ENCODE measurements around the gene VEGFB.

Gene VEGFB

GRCh38 chr11:64233913-64234586 is at the start of gene VEGFB:
Gene VEGFB (plus strand): TSS chr11:64234584. CDS start chr11:64234834, 250 bp downstream.
- DNase-seq (ENCODE audit: low spot score): no peak

GRCh38 chr11:64185175-64185692 is 49.1 kb upstream of the VEGFB start:
- no peak for DNase-seq (ENCODE audit: low spot score)

GRCh38 chr11:64185693-64186491 is 48.5 kb upstream of the VEGFB start, which contains the start of gene STIP1:
Gene STIP1 (plus strand): TSS chr11:64186171. CDS start chr11:64186262, 91 bp downstream.
- DNase-seq (ENCODE audit: low spot score): peak; percentile 99

GRCh38 chr11:64186492-64187165 is 47.8 kb upstream of the VEGFB start:
- DNase-seq (ENCODE audit: low spot score): no peak

GRCh38 chr11:64192434-64192833 is 42.0 kb upstream of the VEGFB start:
- no peak for DNase-seq (ENCODE audit: low spot score)

GRCh38 chr11:64196626-64197025 is 37.8 kb upstream of the VEGFB start:
- no peak for DNase-seq (ENCODE audit: low spot score)

- DNase-seq (ENCODE audit: low spot score): no peak
These were observed 35.9 kb upstream of the VEGFB start for GRCh38 chr11:64198511-64198910.

GRCh38 chr11:64201543-64201942 is 32.8 kb upstream of the VEGFB start:
- no peak for DNase-seq (ENCODE audit: low spot score)

GRCh38 chr11:64202992-64203391 is 31.4 kb upstream of the VEGFB start:
- DNase-seq (ENCODE audit: low spot score): no peak

GRCh38 chr11:64203421-64204079 is 30.8 kb upstream of the VEGFB start:
- DNase-seq (ENCODE audit: low spot score): no peak

GRCh38 chr11:64204080-64204440 is 30.3 kb upstream of the VEGFB start:
- DNase-seq (ENCODE audit: low spot score): no peak

GRCh38 chr11:64204464-64204989 is 29.9 kb upstream of the VEGFB start:
- DNase-seq (ENCODE audit: low spot score): peak; percentile 88

GRCh38 chr11:64206457-64207255 is 27.7 kb upstream of the VEGFB start, which contains the start of gene FERMT3:
Gene FERMT3 (plus strand): TSS chr11:64206721. CDS start chr11:64207365, 644 bp downstream.
- no peak for DNase-seq (ENCODE audit: low spot score)

- DNase-seq (ENCODE audit: low spot score): no peak
These were observed 26.9 kb upstream of the VEGFB start for GRCh38 chr11:64207256-64208085.

GRCh38 chr11:64208086-64208795 is 26.1 kb upstream of the VEGFB start:
- DNase-seq (ENCODE audit: low spot score): no peak

GRCh38 chr11:64208796-64209562 is 25.4 kb upstream of the VEGFB start:
- no peak for DNase-seq (ENCODE audit: low spot score)

- no peak for DNase-seq (ENCODE audit: low spot score)
These were observed 24.9 kb upstream of the VEGFB start for GRCh38 chr11:64209563-64209843.

GRCh38 chr11:64210301-64211020 is 23.9 kb upstream of the VEGFB start:
- no peak for DNase-seq (ENCODE audit: low spot score)
